Measurements from ENCODE around the gene ARHGAP1.
A peak's percentile ranks its signal among the peaks of the same experiment; 100 is the strongest.

ARHGAP1 gene

GRCh38 chr11:46700241-46701077, at the start of gene ARHGAP1, which contains the start of gene ZNF408:
Gene ARHGAP1 (minus strand): TSS chr11:46700619. CDS start chr11:46696107, 4,512 bp downstream.
Gene ZNF408 (plus strand): TSS chr11:46701031. CDS start chr11:46701048, 17 bp downstream.
- peaks cover 22 to 46% (median 38%) of the 10 kb centered on the region in 3 donors for H3K36me3 ChIP-seq
- H3K4me1 ChIP-seq = peaks cover 0 to 64% (median 59%) of the 10 kb centered on the region in 4 donors
- H3K4me3 ChIP-seq = peak within 1 kb of the TSS; percentile 70 to 91
- TF ChIP-seq, protein P1, sequence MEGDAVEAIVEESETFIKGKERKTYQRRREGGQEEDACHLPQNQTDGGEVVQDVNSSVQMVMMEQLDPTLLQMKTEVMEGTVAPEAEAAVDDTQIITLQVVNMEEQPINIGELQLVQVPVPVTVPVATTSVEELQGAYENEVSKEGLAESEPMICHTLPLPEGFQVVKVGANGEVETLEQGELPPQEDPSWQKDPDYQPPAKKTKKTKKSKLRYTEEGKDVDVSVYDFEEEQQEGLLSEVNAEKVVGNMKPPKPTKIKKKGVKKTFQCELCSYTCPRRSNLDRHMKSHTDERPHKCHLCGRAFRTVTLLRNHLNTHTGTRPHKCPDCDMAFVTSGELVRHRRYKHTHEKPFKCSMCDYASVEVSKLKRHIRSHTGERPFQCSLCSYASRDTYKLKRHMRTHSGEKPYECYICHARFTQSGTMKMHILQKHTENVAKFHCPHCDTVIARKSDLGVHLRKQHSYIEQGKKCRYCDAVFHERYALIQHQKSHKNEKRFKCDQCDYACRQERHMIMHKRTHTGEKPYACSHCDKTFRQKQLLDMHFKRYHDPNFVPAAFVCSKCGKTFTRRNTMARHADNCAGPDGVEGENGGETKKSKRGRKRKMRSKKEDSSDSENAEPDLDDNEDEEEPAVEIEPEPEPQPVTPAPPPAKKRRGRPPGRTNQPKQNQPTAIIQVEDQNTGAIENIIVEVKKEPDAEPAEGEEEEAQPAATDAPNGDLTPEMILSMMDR (IDR thresholded peaks at IDR 0.05) = no peak
- DNase-seq = peak; percentile 99 to 100
- intact Hi-C loops (cut with DNase I; ENCODE audit: low total_unique reads) = no loop called here
- peak within 1 kb of the TSS; percentile 78 to 92 for H3K27ac ChIP-seq
- H3K9me3 ChIP-seq = no peaks in the 10 kb centered on the region
- H3K27me3 ChIP-seq = no peaks in the 10 kb centered on the region

- Histone ChIP-seq H3K36me3 (peaks cover 74 to 98% (median 90%) of the 10 kb centered on the region in 3 donors), H3K4me1 (no peaks in the 10 kb centered on the region), H3K9me3 (no peaks in the 10 kb centered on the region), H3K4me3 (no peak overlapping the region), H3K27me3 (no peaks in the 10 kb centered on the region), H3K27ac (no peak overlapping the region)
- TF ChIP-seq, protein P1 (IDR thresholded peaks at IDR 0.05) = no peak
- intact Hi-C loops (cut with DNase I; ENCODE audit: low total_unique reads) = no loop called here
- DNase-seq = no peak
Measured at GRCh38 chr11:46747150-46747549, 46.7 kb upstream of the ARHGAP1 start.

GRCh38 chr11:46745995-46746394, 45.6 kb upstream of the ARHGAP1 start:
- no peaks in the 10 kb centered on the region for H3K9me3 ChIP-seq
- H3K36me3 ChIP-seq = peaks cover 65 to 100% (median 94%) of the 10 kb centered on the region in 3 donors
- H3K27ac ChIP-seq = no peak overlapping the region
- TF ChIP-seq, protein P1 (IDR thresholded peaks at IDR 0.05) = no peak
- no peaks in the 10 kb centered on the region for H3K27me3 ChIP-seq
- DNase-seq = no peak
- intact Hi-C loops (cut with DNase I; ENCODE audit: low total_unique reads) = no loop called here
- H3K4me1 ChIP-seq = no peaks in the 10 kb centered on the region
- H3K4me3 ChIP-seq = no peak overlapping the region

DNA sequence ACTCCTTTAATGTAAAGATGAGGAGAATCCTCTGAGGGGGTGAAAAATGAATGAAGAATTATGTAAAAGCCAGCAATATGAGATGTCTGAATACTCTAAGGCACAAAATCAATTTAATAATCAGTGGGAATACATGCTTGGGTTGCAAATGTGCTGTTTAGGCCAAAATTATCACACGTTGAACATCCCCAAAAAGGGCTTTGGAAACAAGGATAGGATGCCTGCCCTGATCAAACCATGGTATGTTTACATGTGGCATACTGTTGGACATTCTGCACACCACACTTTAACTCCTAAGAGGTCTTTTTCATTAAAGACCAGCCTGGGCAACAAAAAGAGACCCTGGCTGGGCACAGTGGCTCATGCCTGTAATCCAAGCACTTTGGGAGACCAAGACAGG, 44.9 kb upstream of the ARHGAP1 start:
- intact Hi-C loops (cut with DNase I; ENCODE audit: low total_unique reads) = no loop called here
- DNase-seq = no peak
- Histone ChIP-seq H3K4me3 (no peak overlapping the region), H3K4me1 (no peaks in the 10 kb centered on the region), H3K36me3 (peaks cover 58 to 96% (median 88%) of the 10 kb centered on the region in 3 donors), H3K9me3 (no peaks in the 10 kb centered on the region), H3K27ac (no peak overlapping the region), H3K27me3 (no peaks in the 10 kb centered on the region)
- TF ChIP-seq, protein P1 (IDR thresholded peaks at IDR 0.05) = no peak

DNA sequence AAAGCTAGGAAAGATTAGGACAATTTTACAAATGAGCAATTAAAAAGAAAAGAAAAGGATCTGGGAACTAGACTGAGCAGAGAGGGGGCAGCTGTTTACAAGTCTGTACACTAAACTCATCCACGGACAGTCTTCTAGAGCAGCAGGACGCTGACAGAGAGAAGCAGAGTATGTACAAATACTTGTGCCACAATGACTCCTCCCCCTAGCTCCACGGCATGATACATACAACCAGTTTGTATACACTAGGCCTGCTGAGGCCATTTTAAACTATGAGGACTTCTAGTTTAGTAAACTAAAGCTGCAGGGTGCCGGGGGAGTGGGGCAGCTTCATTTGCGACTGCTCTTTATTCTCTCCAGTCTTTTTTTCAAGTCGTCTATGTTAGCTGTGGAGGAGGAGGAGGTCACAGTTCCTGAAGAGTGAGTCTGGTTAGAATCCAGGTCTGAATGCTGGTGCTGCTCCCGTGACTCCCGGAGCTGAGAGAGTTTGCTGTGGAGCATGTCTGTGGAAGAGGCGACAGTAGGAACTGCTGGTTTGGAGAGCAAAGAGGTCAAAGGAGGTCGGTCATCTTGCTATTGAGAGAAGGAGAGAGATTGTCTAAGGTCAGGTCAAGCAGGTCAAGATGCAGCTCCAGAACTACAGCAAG, 43.4 kb upstream of the ARHGAP1 start:
- Histone ChIP-seq H3K4me1 (no peaks in the 10 kb centered on the region), H3K9me3 (no peaks in the 10 kb centered on the region), H3K4me3 (no peak overlapping the region), H3K27ac (no peak overlapping the region), H3K36me3 (peaks cover 43 to 81% (median 74%) of the 10 kb centered on the region in 3 donors), H3K27me3 (no peaks in the 10 kb centered on the region)
- DNase-seq = no peak
- TF ChIP-seq, protein P1 (IDR thresholded peaks at IDR 0.05) = no peak
- intact Hi-C loops (cut with DNase I; ENCODE audit: low total_unique reads) = no loop called here

Data from tibial artery (tissue), 4 donors.